IMR-90 (cell line): ENCODE measurements around the gene CA6. TPM values are rescaled to one million over a fixed set of nuclear protein-coding genes. Genes with fewer than 3 reads are reported as not detected.

ENCODE experiments used
- ATAC-seq: fragments of 200-7000 bp; cut with Tn5 transposase; 2 replicates; pipeline ENCODE4 v1.9.1; 2020; ENCODE audit warnings: low read depth, mild to moderate bottlenecking, moderate library complexity
- BruUV-seq: library from RNA; stranded (reverse); fragments of 400-500 nt; replicated peaks from 2 replicates; lab custom pipeline; 2021; lab: Mats Ljungman, UMichigan
- CTCF ChIA-PET: fragments of 300-600 bp; formaldehyde crosslinking; extraction: SDS; loops from one replicate; lab custom pipeline; 2021; ENCODE audit warnings: antibody characterized with exemption; lab: Yijun Ruan, JAX
- POLR2A ChIA-PET: fragments of 300-600 bp; sonication (Branson Sonifier 250); formaldehyde crosslinking; loops from one replicate; lab custom pipeline; 2022; ENCODE audit warnings: antibody characterized with exemption; ENCODE audit not compliant: unreplicated experiment; lab: Charles Lee
- DNase-seq: peaks from one replicate; pipeline ENCODE4 v3.0.0; 2013
- H2AFZ ChIP-seq: replicated peaks from 2 replicates; pipeline ENCODE3; 2013; ENCODE audit warnings: low read length, mild to moderate bottlenecking; ENCODE audit not compliant: poor library complexity
- H2AK5ac ChIP-seq: 2 replicates; pipeline ENCODE4 v1.6.1; 2013; ENCODE audit warnings: low read depth, low read length, inconsistent platforms
- H2AK9ac ChIP-seq: replicated peaks from 2 replicates; pipeline ENCODE3; 2013; ENCODE audit warnings: mild to moderate bottlenecking, low read depth, low read length, moderate library complexity; ENCODE audit not compliant: poor library complexity
- H2BK120ac ChIP-seq: 2 replicates; pipeline ENCODE4 v1.6.1; 2013; ENCODE audit warnings: low read depth, low read length, inconsistent platforms
- H2BK15ac ChIP-seq: 3 replicates; pipeline ENCODE4 v1.6.1; 2013; ENCODE audit warnings: low read depth, low read length, inconsistent platforms
- H2BK20ac ChIP-seq: 2 replicates; pipeline ENCODE4 v1.6.1; 2013; ENCODE audit warnings: low read depth, mild to moderate bottlenecking, inconsistent platforms, low read length, moderate library complexity
- H2BK5ac ChIP-seq: 2 replicates; pipeline ENCODE4 v1.6.1; 2013; ENCODE audit warnings: mild to moderate bottlenecking, low read depth, low read length, inconsistent platforms; ENCODE audit not compliant: poor library complexity, severe bottlenecking
- H3K14ac ChIP-seq: replicated peaks from 2 replicates; pipeline ENCODE4 v1.6.1; 2013; ENCODE audit warnings: low read depth, low read length, inconsistent platforms
- H3K18ac ChIP-seq: 2 replicates; pipeline ENCODE4 v1.6.1; 2013; ENCODE audit warnings: low read depth, low read length, control low read depth
- H3K23ac ChIP-seq: 2 replicates; pipeline ENCODE4 v1.6.1; 2013; ENCODE audit warnings: low read depth, low read length, inconsistent platforms
- H3K27ac ChIP-seq: 2 replicates; pipeline ENCODE4 v1.5.1; 2013; ENCODE audit warnings: mild to moderate bottlenecking, control low read depth, low read length; ENCODE audit not compliant: insufficient read depth
- H3K27me3 ChIP-seq: 2 replicates; pipeline ENCODE4 v1.6.1; 2013; ENCODE audit warnings: low read length; ENCODE audit not compliant: control insufficient read depth, insufficient read depth
- H3K36me3 ChIP-seq: 2 replicates; pipeline ENCODE4 v1.6.1; 2013; ENCODE audit warnings: low read length, mixed read lengths; ENCODE audit not compliant: control insufficient read depth, insufficient read depth
- H3K4ac ChIP-seq: 2 replicates; pipeline ENCODE4 v1.6.1; 2013; ENCODE audit warnings: low read depth, low read length, inconsistent platforms
- H3K4me1 ChIP-seq: 2 replicates; pipeline ENCODE4 v1.6.1; 2013; ENCODE audit warnings: low read length, mixed read lengths; ENCODE audit not compliant: control insufficient read depth, insufficient read depth
- H3K4me2 ChIP-seq: 2 replicates; pipeline ENCODE4 v1.6.1; 2013; ENCODE audit warnings: low read depth, mild to moderate bottlenecking, control low read depth, low read length, moderate library complexity
- H3K4me3 ChIP-seq: 2 replicates; pipeline ENCODE4 v1.5.1; 2013; ENCODE audit warnings: low read depth, mild to moderate bottlenecking, control low read depth, low read length, moderate library complexity; ENCODE audit not compliant: insufficient read depth
- H3K56ac ChIP-seq: 2 replicates; pipeline ENCODE4 v1.6.1; 2013; ENCODE audit warnings: low read length, inconsistent platforms; ENCODE audit not compliant: insufficient read depth; ENCODE audit errors: extremely low read depth
- H3K79me1 ChIP-seq, 2 experiments: 2 replicates each; pipeline ENCODE4 v1.6.1; 2013; ENCODE audit warnings: low read length in 2 of 2, inconsistent platforms in 1 of 2, low read depth in 1 of 2
- H3K9ac ChIP-seq: 2 replicates; pipeline ENCODE4 v1.6.1; 2013; ENCODE audit warnings: low read depth, low read length, control low read depth
- H3K9me1 ChIP-seq: 2 replicates; pipeline ENCODE4 v1.6.1; 2013; ENCODE audit warnings: low read length, inconsistent platforms; ENCODE audit not compliant: insufficient read depth
- H3K9me3 ChIP-seq: 2 replicates; pipeline ENCODE4 v1.6.1; 2013; ENCODE audit warnings: low read length; ENCODE audit not compliant: control insufficient read depth, insufficient read depth
- H4K20me1 ChIP-seq: 2 replicates; pipeline ENCODE4 v1.6.1; 2013; ENCODE audit warnings: low read length, inconsistent platforms; ENCODE audit not compliant: insufficient read depth
- H4K5ac ChIP-seq: 2 replicates; pipeline ENCODE4 v1.6.1; 2013; ENCODE audit warnings: mild to moderate bottlenecking, low read depth, low read length, control low read depth
- H4K8ac ChIP-seq, 2 experiments: 2 replicates each; pipeline ENCODE4 v1.6.1; 2013; ENCODE audit warnings: low read depth in 2 of 2, low read length in 2 of 2, control low read depth in 1 of 2, inconsistent platforms in 1 of 2
- H4K91ac ChIP-seq: 2 replicates; pipeline ENCODE4 v1.6.1; 2013; ENCODE audit warnings: low read depth, low read length, inconsistent platforms; ENCODE audit not compliant: insufficient read depth
- CEBPB ChIP-seq: IDR thresholded peaks from 2 replicates; pipeline ENCODE4 v1.6.1; 2012; ENCODE audit warnings: low read depth, low read length, improper control_type of control experiment
- CTCF ChIP-seq: conservative IDR thresholded peaks from 2 replicates; pipeline ENCODE4 v1.5.1; 2012; ENCODE audit warnings: mild to moderate bottlenecking, low read depth, low read length, improper control_type of control experiment
- FOS ChIP-seq: fragments of 150-350 bp; IDR thresholded peaks from 2 replicates; pipeline ENCODE4 v1.6.1; 2016; ENCODE audit warnings: low read depth, low read length
- MXI1 ChIP-seq: IDR thresholded peaks from 2 replicates; pipeline ENCODE4 v1.6.1; 2012; ENCODE audit warnings: low read depth, mild to moderate bottlenecking, low read length, moderate library complexity, borderline replicate concordance
- USF2 ChIP-seq: fragments of 150-350 bp; IDR thresholded peaks from 2 replicates; pipeline ENCODE4 v1.6.1; 2017; ENCODE audit warnings: mild to moderate bottlenecking, antibody characterized with exemption, low read length, low read depth
- WGBS, 2 experiments: methylation state at CpG; one replicate each; pipeline versions ENCODE4 v1.1.5 to v1.1.7; 2013; ENCODE audit warnings: missing lambda C conversion rate in 2 of 2; ENCODE audit not compliant: insufficient read length in 1 of 2; ENCODE audit errors: extremely low coverage in 2 of 2; 5-methylcytosine and 5-hydroxymethylcytosine counted together
- dilution Hi-C: fragments of 300-500 bp; cut with HindIII; formaldehyde crosslinking; loops from one replicate; pipeline ENCODE4 v1.14.3; 2018; ENCODE audit warnings: low sequenced_read_pairs; ENCODE audit not compliant: unreplicated experiment
- in situ Hi-C: fragments of 300-500 bp; cut with MboI; formaldehyde crosslinking; loops from 3 replicates; pipeline ENCODE4 v1.14.3; 2019; ENCODE audit warnings: low sequenced_read_pairs, inconsistent platforms, mixed read lengths
- intact Hi-C: fragments of 100-400 bp; cut with micrococcal nuclease; formaldehyde crosslinking; loops from 2 replicates; pipeline ENCODE4 v1.10.0; 2022
- polyA plus RNA-seq, 3 experiments: library from polyadenylated mRNA; depleted of rRNA; stranded (reverse); fragments of >200 nt; gene quantifications; 2 replicates each; pipeline ENCODE4 v1.2.3, GENCODE V29; 2012; ENCODE audit warnings: low replicate concordance in 1 of 3
- total RNA-seq: library from RNA; depleted of rRNA; stranded (reverse); fragments of >200 nt; gene quantifications from 2 replicates; pipeline ENCODE4 v1.2.3, GENCODE V29; 2012

Gene CA6
- total and polyA plus RNA-seq, 2 of the 4 experiments (the other 2 are of a cell fraction), result not detected

- dilution Hi-C loops, result no loop called here
- CTCF ChIA-PET, result no interaction called here
- H3K9me1 ChIP-seq, result no peaks in the 10 kb centered on the region; the same call in 1 of the 2 replicates
These were observed 19.6 kb downstream of the CA6 start for GRCh38 chr1:8965121-8965820.

More at GRCh38 chr1:8965121-8965820, 19.6 kb downstream of the CA6 start:
- ATAC-seq (no peak), DNase-seq (no peak)
- H3K36me3 ChIP-seq, result no peaks in the 10 kb centered on the region
- no peak overlapping the region for H3K23ac ChIP-seq
- H4K91ac ChIP-seq, result no peak overlapping the region
- H3K9me3 ChIP-seq, result no peaks in the 10 kb centered on the region
- no peak overlapping the region for H3K14ac ChIP-seq
- no peak overlapping the region for H3K9ac ChIP-seq
- H2AFZ ChIP-seq, result no peak overlapping the region
- no peak overlapping the region for H2BK120ac ChIP-seq
- intact Hi-C loops, result no loop called here
- no peak overlapping the region for H3K4ac ChIP-seq
- no peak overlapping the region for H3K27ac ChIP-seq
- no peaks in the 10 kb centered on the region for H3K79me1 ChIP-seq
- no peaks in the 10 kb centered on the region for H3K4me1 ChIP-seq
- H2BK20ac ChIP-seq, result no peak overlapping the region
- H3K4me3 ChIP-seq, result no peak overlapping the region
- TF ChIP-seq MXI1 (no peak), FOS (no peak), CEBPB (peak; percentile 42), CTCF (no peak), USF2 (no peak)
- no peak overlapping the region for H3K4me2 ChIP-seq
- H4K20me1 ChIP-seq, result no peaks in the 10 kb centered on the region
- no peak overlapping the region for H3K18ac ChIP-seq
- H2AK5ac ChIP-seq, result no peak overlapping the region
- H3K27me3 ChIP-seq, result peaks cover 13% of the 10 kb centered on the region
- POLR2A ChIA-PET, result no interaction called here
- no peak overlapping the region for H4K8ac ChIP-seq
- no peak overlapping the region for H2BK5ac ChIP-seq
- H4K5ac ChIP-seq, result no peak overlapping the region
- no TSS peak for BruUV-seq
- in situ Hi-C loops, result no loop called here
- H2BK15ac ChIP-seq, result no peak overlapping the region
- no peak overlapping the region for H3K56ac ChIP-seq
- 100% methylated on average over 2 of the region's 16 CpGs; no CpG with 5 or more reads in 1 of the 2 experiments for WGBS, 2 experiments
- H2AK9ac ChIP-seq, result no peak overlapping the region
